ENCODE data around the gene JAM3. TPM values are rescaled to one million over a fixed set of nuclear protein-coding genes. Genes with fewer than 3 reads are reported as not detected.
"Not testable (repeated sequence)": the region's sequence is repeated elsewhere in the genome, so short reads cannot be mapped to it uniquely, and the experiment has no call there.

The JAM3 gene
- total RNA-seq, 1 experiment from 2014 or later = 3.1 TPM

GRCh38 chr11:134110252-134110815 is 41.5 kb downstream of the JAM3 start:
- TF ChIP-seq EZH2 (IDR thresholded peaks at IDR 0.05; ENCODE audit: low read length, unreplicated experiment) (no peak), EZH2phosphoT487 (IDR thresholded peaks at IDR 0.05; ENCODE audit: borderline replicate concordance, low read length) (no peak)
- TF ChIP-seq, protein P1, sequence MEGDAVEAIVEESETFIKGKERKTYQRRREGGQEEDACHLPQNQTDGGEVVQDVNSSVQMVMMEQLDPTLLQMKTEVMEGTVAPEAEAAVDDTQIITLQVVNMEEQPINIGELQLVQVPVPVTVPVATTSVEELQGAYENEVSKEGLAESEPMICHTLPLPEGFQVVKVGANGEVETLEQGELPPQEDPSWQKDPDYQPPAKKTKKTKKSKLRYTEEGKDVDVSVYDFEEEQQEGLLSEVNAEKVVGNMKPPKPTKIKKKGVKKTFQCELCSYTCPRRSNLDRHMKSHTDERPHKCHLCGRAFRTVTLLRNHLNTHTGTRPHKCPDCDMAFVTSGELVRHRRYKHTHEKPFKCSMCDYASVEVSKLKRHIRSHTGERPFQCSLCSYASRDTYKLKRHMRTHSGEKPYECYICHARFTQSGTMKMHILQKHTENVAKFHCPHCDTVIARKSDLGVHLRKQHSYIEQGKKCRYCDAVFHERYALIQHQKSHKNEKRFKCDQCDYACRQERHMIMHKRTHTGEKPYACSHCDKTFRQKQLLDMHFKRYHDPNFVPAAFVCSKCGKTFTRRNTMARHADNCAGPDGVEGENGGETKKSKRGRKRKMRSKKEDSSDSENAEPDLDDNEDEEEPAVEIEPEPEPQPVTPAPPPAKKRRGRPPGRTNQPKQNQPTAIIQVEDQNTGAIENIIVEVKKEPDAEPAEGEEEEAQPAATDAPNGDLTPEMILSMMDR (conservative IDR thresholded peaks at IDR 0.05; ENCODE audit: low read depth, low read length) = no peak
- no peaks in the 10 kb centered on the region for H3F3A ChIP-seq (ENCODE audit: low read length, unreplicated experiment)
- no peak for DNase-seq
- H3K9ac ChIP-seq (ENCODE audit: low read length) = no peak overlapping the region
- H3K9me2 ChIP-seq (replicated peaks; ENCODE audit: low read length) = no peaks in the 10 kb centered on the region
- ChIA-PET CTCF (no interaction called here), POLR2A (ENCODE audit: unreplicated experiment) (no interaction called here)
- H3K4me3 ChIP-seq (ENCODE audit: low read length) = no peak overlapping the region
- no peaks in the 10 kb centered on the region for H3K36me3 ChIP-seq (ENCODE audit: low read depth, low read length)
- no peak for ATAC-seq
- no peak overlapping the region for H2AFZ ChIP-seq (ENCODE audit: low read length)
- intact Hi-C loops (cut with micrococcal nuclease) = no loop called here
- no peak overlapping the region for H3K4me2 ChIP-seq (ENCODE audit: low read length)
- no TSS peak for BruUV-seq (replicated peaks)
- H3K79me2 ChIP-seq (ENCODE audit: low read length) = no peaks in the 10 kb centered on the region
- H3K4me1 ChIP-seq (ENCODE audit: insufficient read depth, low read length) = no peaks in the 10 kb centered on the region
- H3K9me3 ChIP-seq (ENCODE audit: low read length) = peaks cover 11% of the 10 kb centered on the region; the same call in 1 of the 2 replicates
- peaks cover 20% of the 10 kb centered on the region for H3K27me3 ChIP-seq (ENCODE audit: low read length)
- no peaks in the 10 kb centered on the region for H4K20me1 ChIP-seq (ENCODE audit: low read length)
- no peak overlapping the region for H3K27ac ChIP-seq (ENCODE audit: low read length)

DNA sequence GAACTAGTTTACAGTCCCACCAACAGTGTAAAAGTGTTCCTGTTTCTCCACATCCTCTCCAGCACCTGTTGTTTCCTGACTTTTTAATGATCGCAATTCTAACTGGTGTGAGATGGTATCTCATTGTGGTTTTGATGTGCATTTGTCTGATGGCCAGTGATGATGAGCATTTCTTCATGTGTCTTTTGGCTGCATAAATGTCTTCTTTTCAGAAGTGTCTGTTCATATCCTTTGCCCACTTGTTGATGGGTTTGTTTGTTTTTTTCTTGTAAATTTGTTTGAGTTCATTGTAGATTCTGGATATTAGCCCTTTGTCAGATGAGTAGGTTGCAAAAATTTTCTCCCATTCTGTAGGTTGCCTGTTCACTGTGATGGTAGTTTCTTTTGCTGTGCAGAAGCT is 44.9 kb downstream of the JAM3 start:
- DNase-seq; H3K9me2 ChIP-seq (replicated peaks; ENCODE audit: low read length); H3K4me1 ChIP-seq (ENCODE audit: insufficient read depth, low read length); H3K4me2 ChIP-seq (ENCODE audit: low read length); H3K9ac ChIP-seq (ENCODE audit: low read length); H3K79me2 ChIP-seq (ENCODE audit: low read length); ATAC-seq; H3F3A ChIP-seq (ENCODE audit: low read length, unreplicated experiment); H2AFZ ChIP-seq (ENCODE audit: low read length); BruUV-seq (replicated peaks); POLR2A ChIA-PET (ENCODE audit: unreplicated experiment); H3K4me3 ChIP-seq (ENCODE audit: low read length); H4K20me1 ChIP-seq (ENCODE audit: low read length); H3K27ac ChIP-seq (ENCODE audit: low read length); H3K9me3 ChIP-seq (ENCODE audit: low read length); CTCF ChIA-PET; intact Hi-C loops (cut with micrococcal nuclease); H3K36me3 ChIP-seq (ENCODE audit: low read depth, low read length): not testable (repeated sequence)
- peaks cover 46% of the 10 kb centered on the region for H3K27me3 ChIP-seq (ENCODE audit: low read length)

DNA sequence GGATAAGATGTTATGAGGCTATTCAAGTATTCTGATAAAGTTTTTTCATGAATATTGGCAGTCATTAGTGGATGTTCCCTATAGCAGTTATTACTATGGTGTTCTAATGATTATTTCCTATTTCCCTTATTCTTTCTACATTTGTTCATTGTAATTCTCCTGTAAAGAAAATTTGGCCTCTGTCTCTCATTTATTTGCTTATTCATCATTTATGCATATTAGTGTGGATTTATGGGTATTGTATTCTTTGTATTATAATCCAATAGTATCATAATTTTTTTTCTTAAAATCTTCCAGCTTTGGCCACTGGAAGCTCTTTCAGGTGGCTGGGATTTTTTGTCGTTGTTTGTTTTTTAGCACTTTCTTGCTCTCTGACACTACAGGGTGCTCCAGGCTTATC is 47.3 kb downstream of the JAM3 start:
- Histone ChIP-seq H3K4me3 (ENCODE audit: low read length) (no peak overlapping the region), H3K4me1 (ENCODE audit: insufficient read depth, low read length) (no peaks in the 10 kb centered on the region), H3K27ac (ENCODE audit: low read length) (no peak overlapping the region), H3F3A (ENCODE audit: low read length, unreplicated experiment) (no peaks in the 10 kb centered on the region), H3K4me2 (ENCODE audit: low read length) (no peak overlapping the region), H4K20me1 (ENCODE audit: low read length) (no peaks in the 10 kb centered on the region), H3K27me3 (ENCODE audit: low read length) (peaks cover 59% of the 10 kb centered on the region), H3K36me3 (ENCODE audit: low read depth, low read length) (no peaks in the 10 kb centered on the region), H3K9me2 (replicated peaks; ENCODE audit: low read length) (no peaks in the 10 kb centered on the region), H2AFZ (ENCODE audit: low read length) (no peak overlapping the region), H3K9ac (ENCODE audit: low read length) (no peak overlapping the region), H3K79me2 (ENCODE audit: low read length) (no peaks in the 10 kb centered on the region), H3K9me3 (ENCODE audit: low read length) (no peaks in the 10 kb centered on the region)
- no TSS peak for BruUV-seq (replicated peaks)
- ATAC-seq (no peak), DNase-seq (no peak)
- POLR2A ChIA-PET (ENCODE audit: unreplicated experiment) = no interaction called here
- intact Hi-C loops (cut with micrococcal nuclease) = no loop called here
- TF ChIP-seq, protein P1 (conservative IDR thresholded peaks at IDR 0.05; ENCODE audit: low read depth, low read length) = no peak
- TF ChIP-seq EZH2phosphoT487 (IDR thresholded peaks at IDR 0.05; ENCODE audit: borderline replicate concordance, low read length) = no peak
- TF ChIP-seq EZH2 (IDR thresholded peaks at IDR 0.05; ENCODE audit: low read length, unreplicated experiment) = no peak
- CTCF ChIA-PET = no interaction called here
